GM18861 (cell line): ENCODE data around the gene EPB41.

Source experiments
- ATAC-seq: cut with Tn5 transposase; IDR thresholded peaks from one replicate; pipeline ENCODE4 v1.9.1; 2021; ENCODE audit not compliant: unreplicated experiment

The EPB41 gene

GRCh38 chr1:29162025-29162424 lies 247.7 kb downstream of the EPB41 start:
- ATAC-seq = no peak

GRCh38 chr1:29162476-29163138 lies 248.2 kb downstream of the EPB41 start:
- no peak for ATAC-seq

- no peak for ATAC-seq
These were observed 250.2 kb downstream of the EPB41 start for GRCh38 chr1:29164588-29164987.

GRCh38 chr1:29166291-29166878 lies 252.0 kb downstream of the EPB41 start:
- ATAC-seq = no peak

- no peak for ATAC-seq
These were observed 253.5 kb downstream of the EPB41 start for GRCh38 chr1:29167904-29168303.
